ENCODE results near the gene IGSF3.

The IGSF3 gene

GRCh38 chr1:116692879-116693278 is 25.3 kb upstream of the IGSF3 start:
- H3K4me3 ChIP-seq (ENCODE audit: low read depth, low read length) = no peak overlapping the region
- DNase-seq (ENCODE audit: low read depth) = no peak
- TF ChIP-seq POLR2A (IDR thresholded peaks at IDR 0.05; ENCODE audit: extremely low read depth, insufficient read length) (no peak), MAX (IDR thresholded peaks at IDR 0.05; ENCODE audit: low read depth, low read length) (no peak), CTCF (IDR thresholded peaks at IDR 0.05; ENCODE audit: low read depth, low read length) (no peak), MYC (IDR thresholded peaks at IDR 0.05; ENCODE audit: low read depth, low read length) (no peak)

GRCh38 chr1:116690849-116691406 is 23.4 kb upstream of the IGSF3 start:
- no peak for TF ChIP-seq POLR2A (IDR thresholded peaks at IDR 0.05; ENCODE audit: extremely low read depth, insufficient read length)
- no peak for TF ChIP-seq MYC (IDR thresholded peaks at IDR 0.05; ENCODE audit: low read depth, low read length)
- no peak for TF ChIP-seq MAX (IDR thresholded peaks at IDR 0.05; ENCODE audit: low read depth, low read length)
- DNase-seq (ENCODE audit: low read depth) = no peak
- no peak overlapping the region for H3K4me3 ChIP-seq (ENCODE audit: low read depth, low read length)

GRCh38 chr1:116690396-116690848 is 22.9 kb upstream of the IGSF3 start:
- no peak for DNase-seq (ENCODE audit: low read depth)
- TF ChIP-seq CTCF (IDR thresholded peaks at IDR 0.05; ENCODE audit: low read depth, low read length) (no peak), POLR2A (IDR thresholded peaks at IDR 0.05; ENCODE audit: extremely low read depth, insufficient read length) (no peak), MYC (IDR thresholded peaks at IDR 0.05; ENCODE audit: low read depth, low read length) (no peak), MAX (IDR thresholded peaks at IDR 0.05; ENCODE audit: low read depth, low read length) (no peak)
- no peak overlapping the region for H3K4me3 ChIP-seq (ENCODE audit: low read depth, low read length)

GRCh38 chr1:116686723-116687352 is 19.3 kb upstream of the IGSF3 start:
- no peak for DNase-seq (ENCODE audit: low read depth)
- no peak overlapping the region for H3K4me3 ChIP-seq (ENCODE audit: low read depth, low read length)
- TF ChIP-seq MYC (IDR thresholded peaks at IDR 0.05; ENCODE audit: low read depth, low read length) (no peak), MAX (IDR thresholded peaks at IDR 0.05; ENCODE audit: low read depth, low read length) (no peak), POLR2A (IDR thresholded peaks at IDR 0.05; ENCODE audit: extremely low read depth, insufficient read length) (no peak), CTCF (IDR thresholded peaks at IDR 0.05; ENCODE audit: low read depth, low read length) (no peak)

- H3K4me3 ChIP-seq (ENCODE audit: low read depth, low read length) = no peak overlapping the region
- no peak for TF ChIP-seq MAX (IDR thresholded peaks at IDR 0.05; ENCODE audit: low read depth, low read length)
- no peak for TF ChIP-seq POLR2A (IDR thresholded peaks at IDR 0.05; ENCODE audit: extremely low read depth, insufficient read length)
- no peak for TF ChIP-seq MYC (IDR thresholded peaks at IDR 0.05; ENCODE audit: low read depth, low read length)
- TF ChIP-seq CTCF (IDR thresholded peaks at IDR 0.05; ENCODE audit: low read depth, low read length) = no peak
- no peak for DNase-seq (ENCODE audit: low read depth)
These were observed 18.6 kb upstream of the IGSF3 start for GRCh38 chr1:116686175-116686574.

GRCh38 chr1:116684575-116684974 is 17.0 kb upstream of the IGSF3 start:
- no peak overlapping the region for H3K4me3 ChIP-seq (ENCODE audit: low read depth, low read length)
- no peak for DNase-seq (ENCODE audit: low read depth)
- TF ChIP-seq MAX (IDR thresholded peaks at IDR 0.05; ENCODE audit: low read depth, low read length) (no peak), MYC (IDR thresholded peaks at IDR 0.05; ENCODE audit: low read depth, low read length) (no peak), CTCF (IDR thresholded peaks at IDR 0.05; ENCODE audit: low read depth, low read length) (no peak), POLR2A (IDR thresholded peaks at IDR 0.05; ENCODE audit: extremely low read depth, insufficient read length) (no peak)
